ENCODE measurements around the gene CPSF2.

- TF ChIP-seq, protein P1, sequence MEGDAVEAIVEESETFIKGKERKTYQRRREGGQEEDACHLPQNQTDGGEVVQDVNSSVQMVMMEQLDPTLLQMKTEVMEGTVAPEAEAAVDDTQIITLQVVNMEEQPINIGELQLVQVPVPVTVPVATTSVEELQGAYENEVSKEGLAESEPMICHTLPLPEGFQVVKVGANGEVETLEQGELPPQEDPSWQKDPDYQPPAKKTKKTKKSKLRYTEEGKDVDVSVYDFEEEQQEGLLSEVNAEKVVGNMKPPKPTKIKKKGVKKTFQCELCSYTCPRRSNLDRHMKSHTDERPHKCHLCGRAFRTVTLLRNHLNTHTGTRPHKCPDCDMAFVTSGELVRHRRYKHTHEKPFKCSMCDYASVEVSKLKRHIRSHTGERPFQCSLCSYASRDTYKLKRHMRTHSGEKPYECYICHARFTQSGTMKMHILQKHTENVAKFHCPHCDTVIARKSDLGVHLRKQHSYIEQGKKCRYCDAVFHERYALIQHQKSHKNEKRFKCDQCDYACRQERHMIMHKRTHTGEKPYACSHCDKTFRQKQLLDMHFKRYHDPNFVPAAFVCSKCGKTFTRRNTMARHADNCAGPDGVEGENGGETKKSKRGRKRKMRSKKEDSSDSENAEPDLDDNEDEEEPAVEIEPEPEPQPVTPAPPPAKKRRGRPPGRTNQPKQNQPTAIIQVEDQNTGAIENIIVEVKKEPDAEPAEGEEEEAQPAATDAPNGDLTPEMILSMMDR (IDR thresholded peaks at IDR 0.05) = no peak
- TF ChIP-seq POLR2A (IDR thresholded peaks at IDR 0.05) = no peak
These were observed 69.0 kb downstream of the CPSF2 start for GRCh38 chr14:92190768-92191167.
